Measurements from ENCODE around the gene BAZ2B. TPM values are rescaled to one million over a fixed set of nuclear protein-coding genes. Genes with fewer than 3 reads are reported as not detected.
"Not testable (repeated sequence)": the region's sequence is repeated elsewhere in the genome, so short reads cannot be mapped to it uniquely, and the experiment has no call there.

BAZ2B gene
- total RNA-seq, 2 experiments from 2014 or later = 7.4 to 8.5 TPM

GRCh38 chr2:159637988-159638501 is 21.7 kb upstream of the BAZ2B start:
- no peak for DNase-seq
- no peaks in the 10 kb centered on the region for H3K4me1 Mint-ChIP-seq (ENCODE audit: low read depth)
- no peaks in the 10 kb centered on the region for H3K36me3 Mint-ChIP-seq (ENCODE audit: low read depth)
- no peaks in the 10 kb centered on the region for H3K9me3 Mint-ChIP-seq (ENCODE audit: insufficient read depth)
- H3K27me3 Mint-ChIP-seq (ENCODE audit: low read depth) = no peaks in the 10 kb centered on the region
- ATAC-seq = no peak
- H3K4me3 Mint-ChIP-seq = no peak overlapping the region
- ChIA-PET POLR2A (no interaction called here), CTCF (no interaction called here)
- H3K27ac Mint-ChIP-seq = no peak overlapping the region

- no peak overlapping the region for H3K27ac Mint-ChIP-seq
- no peaks in the 10 kb centered on the region for H3K36me3 Mint-ChIP-seq (ENCODE audit: low read depth)
- H3K4me3 Mint-ChIP-seq = no peak overlapping the region
- no peaks in the 10 kb centered on the region for H3K4me1 Mint-ChIP-seq (ENCODE audit: low read depth)
- CTCF ChIA-PET = no interaction called here
- DNase-seq (no peak), ATAC-seq (no peak)
- H3K9me3 Mint-ChIP-seq (ENCODE audit: insufficient read depth) = no peaks in the 10 kb centered on the region
- POLR2A ChIA-PET = no interaction called here
- H3K27me3 Mint-ChIP-seq (ENCODE audit: low read depth) = no peaks in the 10 kb centered on the region
Observed at GRCh38 chr2:159637240-159637639, 20.9 kb upstream of the BAZ2B start.

- H3K4me3 Mint-ChIP-seq = no peak overlapping the region
- no peaks in the 10 kb centered on the region for H3K9me3 Mint-ChIP-seq (ENCODE audit: insufficient read depth)
- ChIA-PET CTCF (no interaction called here), POLR2A (interaction anchor here (0.7 kb wide), 1 partner anchor 266 kb away, joined by 3 read pairs; no protein-coding TSS in a partner anchor)
- H3K4me1 Mint-ChIP-seq (ENCODE audit: low read depth) = no peaks in the 10 kb centered on the region
- H3K27me3 Mint-ChIP-seq (ENCODE audit: low read depth) = no peaks in the 10 kb centered on the region
- ATAC-seq = no peak
- H3K27ac Mint-ChIP-seq = no peak overlapping the region
- no peaks in the 10 kb centered on the region for H3K36me3 Mint-ChIP-seq (ENCODE audit: low read depth)
- no peak for DNase-seq
Observed at GRCh38 chr2:159635006-159635789, 18.9 kb upstream of the BAZ2B start.

GRCh38 chr2:159633219-159633618 is 16.9 kb upstream of the BAZ2B start:
- Mint-ChIP-seq H3K27me3 (ENCODE audit: low read depth) (no peaks in the 10 kb centered on the region), H3K9me3 (ENCODE audit: insufficient read depth) (no peaks in the 10 kb centered on the region), H3K36me3 (ENCODE audit: low read depth) (no peaks in the 10 kb centered on the region), H3K27ac (no peak overlapping the region), H3K4me1 (ENCODE audit: low read depth) (no peaks in the 10 kb centered on the region), H3K4me3 (no peak overlapping the region)
- POLR2A ChIA-PET = no interaction called here
- no peak for ATAC-seq
- CTCF ChIA-PET = no interaction called here
- DNase-seq = no peak

GRCh38 chr2:159625628-159626027 is 9.3 kb upstream of the BAZ2B start:
- H3K36me3 Mint-ChIP-seq (ENCODE audit: low read depth); ATAC-seq; H3K4me3 Mint-ChIP-seq; H3K4me1 Mint-ChIP-seq (ENCODE audit: low read depth); H3K27ac Mint-ChIP-seq; CTCF ChIA-PET; H3K9me3 Mint-ChIP-seq (ENCODE audit: insufficient read depth); H3K27me3 Mint-ChIP-seq (ENCODE audit: low read depth); POLR2A ChIA-PET; DNase-seq: not testable (repeated sequence)

GRCh38 chr2:159623436-159623835 is 7.1 kb upstream of the BAZ2B start:
- DNase-seq (no peak), ATAC-seq (no peak)
- H3K4me1 Mint-ChIP-seq (ENCODE audit: low read depth) = no peaks in the 10 kb centered on the region
- H3K4me3 Mint-ChIP-seq = no peak overlapping the region
- peaks cover 3% of the 10 kb centered on the region for H3K27me3 Mint-ChIP-seq (ENCODE audit: low read depth)
- H3K36me3 Mint-ChIP-seq (ENCODE audit: low read depth) = no peaks in the 10 kb centered on the region
- CTCF ChIA-PET = no interaction called here
- no peaks in the 10 kb centered on the region for H3K9me3 Mint-ChIP-seq (ENCODE audit: insufficient read depth)
- H3K27ac Mint-ChIP-seq = no peak overlapping the region
- POLR2A ChIA-PET = no interaction called here

GRCh38 chr2:159622966-159623365 is 6.6 kb upstream of the BAZ2B start:
- peaks cover 4% of the 10 kb centered on the region for H3K27me3 Mint-ChIP-seq (ENCODE audit: low read depth)
- no peaks in the 10 kb centered on the region for H3K9me3 Mint-ChIP-seq (ENCODE audit: insufficient read depth)
- H3K36me3 Mint-ChIP-seq (ENCODE audit: low read depth) = no peaks in the 10 kb centered on the region
- DNase-seq = no peak
- H3K4me1 Mint-ChIP-seq (ENCODE audit: low read depth) = no peaks in the 10 kb centered on the region
- CTCF ChIA-PET = no interaction called here
- no peak overlapping the region for H3K27ac Mint-ChIP-seq
- no peak overlapping the region for H3K4me3 Mint-ChIP-seq
- no peak for ATAC-seq
- POLR2A ChIA-PET = no interaction called here

GRCh38 chr2:159620796-159621195 is 4.4 kb upstream of the BAZ2B start:
- Mint-ChIP-seq H3K27ac (no peak overlapping the region), H3K4me1 (ENCODE audit: low read depth) (peaks cover 2% of the 10 kb centered on the region), H3K36me3 (ENCODE audit: low read depth) (no peaks in the 10 kb centered on the region), H3K27me3 (ENCODE audit: low read depth) (peaks cover 12% of the 10 kb centered on the region), H3K9me3 (ENCODE audit: insufficient read depth) (no peaks in the 10 kb centered on the region), H3K4me3 (no peak overlapping the region)
- DNase-seq = no peak
- ChIA-PET CTCF (no interaction called here), POLR2A (no interaction called here)
- ATAC-seq = no peak

GRCh38 chr2:159617646-159618045 is 1.3 kb upstream of the BAZ2B start:
- ATAC-seq = no peak
- peaks cover 20% of the 10 kb centered on the region for H3K27me3 Mint-ChIP-seq (ENCODE audit: low read depth)
- CTCF ChIA-PET = no interaction called here

GRCh38 chr2:159617100-159617499 is 752 bp upstream of the BAZ2B start:
- Mint-ChIP-seq H3K4me1 (ENCODE audit: low read depth) (peaks cover 12% of the 10 kb centered on the region), H3K4me3 (no peak overlapping the region), H3K9me3 (ENCODE audit: insufficient read depth) (no peaks in the 10 kb centered on the region), H3K27me3 (ENCODE audit: low read depth) (peaks cover 20% of the 10 kb centered on the region), H3K36me3 (ENCODE audit: low read depth) (no peaks in the 10 kb centered on the region), H3K27ac (no peak overlapping the region)
- ATAC-seq (no peak), DNase-seq (no peak)
- ChIA-PET POLR2A (no interaction called here), CTCF (interaction anchor here (1.1 kb wide), 1 partner anchor 139 kb away, joined by 3 read pairs; no protein-coding TSS in a partner anchor)

More at GRCh38 chr2:159617646-159618045, 1.3 kb upstream of the BAZ2B start:
- Mint-ChIP-seq H3K27ac (no peak overlapping the region), H3K4me3 (no peak overlapping the region), H3K9me3 (ENCODE audit: insufficient read depth) (no peaks in the 10 kb centered on the region), H3K4me1 (ENCODE audit: low read depth) (peaks cover 12% of the 10 kb centered on the region), H3K36me3 (ENCODE audit: low read depth) (no peaks in the 10 kb centered on the region)
- DNase-seq = no peak
- POLR2A ChIA-PET = no interaction called here

- H3K27ac Mint-ChIP-seq = no peak overlapping the region
- CTCF ChIA-PET = interaction anchor here (0.7 to 1.1 kb wide), 2 partner anchors 141 to 475 kb away, joined by 3 read pairs; no protein-coding TSS in a partner anchor
- H3K36me3 Mint-ChIP-seq (ENCODE audit: low read depth) = no peaks in the 10 kb centered on the region
- no peaks in the 10 kb centered on the region for H3K9me3 Mint-ChIP-seq (ENCODE audit: insufficient read depth)
- peak; percentile 43 for DNase-seq
- H3K4me3 Mint-ChIP-seq = peak overlapping the region; percentile 80
- POLR2A ChIA-PET = no interaction called here
- peak; percentile 89 for ATAC-seq
- peaks cover 20% of the 10 kb centered on the region for H3K27me3 Mint-ChIP-seq (ENCODE audit: low read depth)
- H3K4me1 Mint-ChIP-seq (ENCODE audit: low read depth) = peaks cover 12% of the 10 kb centered on the region
Observed at GRCh38 chr2:159615367-159616285, 722 bp downstream of the BAZ2B start.
